ENCODE data around the gene CHIT1.

Gene CHIT1

DNA sequence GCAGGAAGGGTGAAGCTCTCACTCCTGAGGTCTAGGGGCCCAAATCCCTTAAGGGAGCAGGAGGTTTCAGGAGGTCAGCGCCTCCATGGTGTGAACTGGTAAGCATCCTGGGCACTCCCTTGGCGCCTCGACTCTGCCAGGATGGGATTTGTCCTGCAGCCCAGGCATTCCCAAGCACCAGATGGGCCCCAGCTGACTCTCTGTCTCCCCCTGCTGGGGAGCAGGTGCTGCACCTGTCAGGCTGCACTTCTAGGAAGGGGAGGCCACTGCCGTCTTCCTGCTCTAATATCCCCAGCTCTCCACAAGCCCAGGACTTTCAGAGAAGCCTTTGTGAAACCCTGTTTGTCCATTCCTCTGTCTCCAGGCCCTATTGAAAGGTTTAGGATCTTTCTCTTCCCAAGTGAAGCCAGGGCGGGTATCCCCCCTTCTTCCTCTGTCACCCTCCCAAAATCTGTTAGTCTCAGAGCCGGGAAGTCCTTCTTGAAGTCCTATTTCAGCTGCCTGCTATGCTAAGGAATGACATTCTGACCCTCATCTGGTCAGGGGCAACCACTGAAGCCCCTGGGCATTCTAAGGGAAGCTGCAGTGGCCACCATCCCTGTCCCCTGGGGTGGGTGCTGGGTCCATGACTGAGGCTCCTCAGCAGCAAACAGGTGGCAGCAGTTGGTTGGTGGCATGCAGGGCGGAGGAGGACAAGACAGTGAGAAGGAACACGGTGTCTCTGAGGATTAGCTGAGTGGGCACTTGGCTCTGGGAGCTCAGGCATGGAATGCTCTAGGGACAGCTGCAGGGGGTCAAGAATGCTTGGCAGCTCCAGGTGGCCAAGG is 57.1 kb downstream of the CHIT1 start:
- DNase-seq (ENCODE audit: extremely low read depth, low read depth) = no peak
- TF ChIP-seq, protein P1, sequence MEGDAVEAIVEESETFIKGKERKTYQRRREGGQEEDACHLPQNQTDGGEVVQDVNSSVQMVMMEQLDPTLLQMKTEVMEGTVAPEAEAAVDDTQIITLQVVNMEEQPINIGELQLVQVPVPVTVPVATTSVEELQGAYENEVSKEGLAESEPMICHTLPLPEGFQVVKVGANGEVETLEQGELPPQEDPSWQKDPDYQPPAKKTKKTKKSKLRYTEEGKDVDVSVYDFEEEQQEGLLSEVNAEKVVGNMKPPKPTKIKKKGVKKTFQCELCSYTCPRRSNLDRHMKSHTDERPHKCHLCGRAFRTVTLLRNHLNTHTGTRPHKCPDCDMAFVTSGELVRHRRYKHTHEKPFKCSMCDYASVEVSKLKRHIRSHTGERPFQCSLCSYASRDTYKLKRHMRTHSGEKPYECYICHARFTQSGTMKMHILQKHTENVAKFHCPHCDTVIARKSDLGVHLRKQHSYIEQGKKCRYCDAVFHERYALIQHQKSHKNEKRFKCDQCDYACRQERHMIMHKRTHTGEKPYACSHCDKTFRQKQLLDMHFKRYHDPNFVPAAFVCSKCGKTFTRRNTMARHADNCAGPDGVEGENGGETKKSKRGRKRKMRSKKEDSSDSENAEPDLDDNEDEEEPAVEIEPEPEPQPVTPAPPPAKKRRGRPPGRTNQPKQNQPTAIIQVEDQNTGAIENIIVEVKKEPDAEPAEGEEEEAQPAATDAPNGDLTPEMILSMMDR (IDR thresholded peaks at IDR 0.05; ENCODE audit: low read depth, low read length) = peak; percentile 93

DNA sequence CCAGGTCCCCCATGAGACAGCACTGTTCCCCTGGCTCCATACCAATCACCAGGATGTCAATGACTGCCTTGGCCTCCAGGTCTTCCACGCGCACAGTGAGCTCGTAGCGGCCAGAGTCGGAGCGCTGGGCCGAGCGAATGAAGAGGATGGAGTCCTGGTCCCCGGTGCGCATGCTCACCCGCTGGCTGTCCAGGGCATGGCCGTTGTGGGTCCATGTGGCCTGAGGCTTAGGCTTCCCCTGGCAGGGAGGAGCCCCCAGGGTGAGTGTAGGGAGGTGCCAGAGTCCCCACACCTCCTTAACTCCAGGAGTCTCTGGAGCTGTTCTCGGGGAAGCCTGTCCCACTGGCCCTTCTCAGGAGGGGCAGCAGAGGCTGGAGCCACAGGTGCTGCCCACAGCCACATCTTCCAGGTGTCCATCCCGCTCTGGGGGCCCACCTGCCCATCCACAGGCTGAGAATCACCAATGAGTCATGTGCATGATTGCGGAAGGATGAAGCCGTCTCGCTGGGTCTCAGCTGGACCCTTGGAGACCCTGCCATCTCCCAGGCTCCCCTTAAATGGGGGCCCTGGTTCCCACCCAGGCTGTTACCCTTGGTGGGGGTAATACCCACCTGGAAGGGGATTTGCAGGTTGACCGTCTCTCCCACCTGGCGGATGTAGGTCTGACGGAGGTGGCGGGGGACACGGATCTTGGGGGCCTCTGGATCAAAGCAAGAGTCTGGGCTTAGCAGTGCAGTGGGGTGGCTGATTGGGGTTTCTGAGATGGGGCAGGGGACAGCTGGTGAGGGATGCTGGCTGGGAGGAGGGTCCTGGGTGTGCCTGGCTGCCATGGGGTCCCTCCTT is 57.9 kb downstream of the CHIT1 start:
- DNase-seq (ENCODE audit: extremely low read depth, low read depth) = no peak
- TF ChIP-seq, protein P1 (IDR thresholded peaks at IDR 0.05; ENCODE audit: low read depth, low read length) = no peak

DNA sequence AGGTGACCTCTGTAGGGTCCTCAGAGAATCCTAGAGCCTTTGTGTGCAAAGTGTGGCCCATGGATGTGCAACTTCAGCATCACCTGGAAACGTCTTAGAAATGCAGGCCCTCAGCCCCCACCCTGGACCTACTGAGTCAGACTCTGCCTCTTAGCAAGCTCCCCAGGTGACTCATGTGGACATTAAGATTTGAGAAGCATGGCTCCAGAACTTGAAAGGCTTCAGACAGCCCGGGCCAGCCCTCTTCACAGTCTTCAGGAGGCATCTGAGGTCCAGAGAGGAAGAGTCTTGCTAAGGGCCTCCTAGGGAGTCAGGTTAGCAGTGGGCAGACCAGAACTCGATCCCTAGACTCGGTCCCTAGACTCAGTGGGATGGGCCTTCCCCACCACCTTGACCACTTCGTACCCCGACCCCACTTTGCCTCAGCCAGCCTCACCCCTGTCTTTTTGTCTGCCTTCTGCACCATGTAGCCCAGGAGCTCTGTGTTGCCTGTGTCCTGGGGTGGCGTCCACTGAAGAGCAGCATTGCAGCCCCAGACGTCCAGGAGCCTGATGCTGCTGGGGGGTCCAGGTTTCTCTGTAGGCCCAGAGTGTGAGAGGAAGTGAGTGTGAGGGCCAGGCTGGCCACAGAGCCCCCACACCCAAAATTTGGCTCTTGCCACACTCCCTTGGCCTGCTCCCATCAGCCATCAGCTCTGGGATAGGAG is 58.7 kb downstream of the CHIT1 start:
- no peak for DNase-seq (ENCODE audit: extremely low read depth, low read depth)
- TF ChIP-seq, protein P1 (IDR thresholded peaks at IDR 0.05; ENCODE audit: low read depth, low read length) = no peak

DNA sequence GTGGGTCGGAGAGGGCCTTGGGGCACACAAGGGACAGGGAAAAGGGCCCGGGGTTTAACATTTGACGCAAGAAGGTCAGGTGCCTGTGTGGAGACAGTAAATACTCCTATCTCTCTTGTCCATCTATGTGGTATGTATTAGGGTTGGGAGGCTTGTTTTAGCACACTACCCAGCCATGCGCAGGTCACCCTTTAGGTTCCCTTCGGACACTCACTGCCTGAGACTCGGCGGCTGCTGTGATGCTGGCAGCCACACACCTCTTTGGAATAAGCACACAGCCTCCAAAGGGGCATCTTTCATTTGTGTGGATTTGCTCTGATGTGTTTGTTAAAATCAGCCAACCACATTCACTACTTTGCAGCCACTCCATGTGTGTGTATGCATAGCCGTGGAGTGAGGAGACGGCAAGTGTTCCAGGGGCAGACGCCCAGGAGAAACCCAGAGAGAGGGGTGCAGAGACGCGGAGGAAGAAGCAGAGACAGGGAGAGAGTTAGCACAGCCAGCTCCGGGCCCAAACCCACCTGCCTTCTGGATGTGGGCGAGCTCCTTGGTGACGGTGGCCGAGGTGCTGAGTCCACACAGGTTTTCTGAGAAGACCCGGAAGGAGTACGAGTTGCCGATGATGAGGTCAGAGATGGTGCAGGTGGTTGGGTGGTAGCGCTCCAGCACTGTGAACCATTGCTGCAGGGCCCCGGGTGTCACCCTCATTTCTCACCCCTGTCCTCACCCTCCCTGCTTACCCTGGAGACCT is 59.5 kb downstream of the CHIT1 start:
- DNase-seq (ENCODE audit: extremely low read depth, low read depth) = no peak
- TF ChIP-seq, protein P1 (IDR thresholded peaks at IDR 0.05; ENCODE audit: low read depth, low read length) = no peak

DNA sequence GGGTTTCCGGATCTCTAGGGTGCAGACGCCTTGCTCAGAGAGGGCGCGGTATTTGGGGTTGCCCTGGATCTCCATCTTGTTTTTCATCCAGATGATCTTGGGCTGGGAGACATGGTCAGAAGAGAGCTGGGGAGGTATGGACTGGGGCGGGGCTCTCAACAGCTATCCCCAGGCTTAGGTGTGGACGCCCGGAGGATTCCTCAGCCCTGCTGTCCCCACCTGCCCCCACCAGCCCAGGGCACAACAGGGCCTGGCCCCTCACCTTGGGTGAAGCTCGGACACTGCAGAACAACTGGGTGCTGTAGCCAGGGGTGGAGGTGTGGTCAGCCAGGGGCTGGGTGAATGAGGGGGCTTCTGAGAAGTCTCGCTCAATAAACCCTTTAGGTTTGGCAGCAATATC is 60.5 kb downstream of the CHIT1 start:
- TF ChIP-seq, protein P1 (IDR thresholded peaks at IDR 0.05; ENCODE audit: low read depth, low read length) = no peak
- DNase-seq (ENCODE audit: extremely low read depth, low read depth) = no peak

DNA sequence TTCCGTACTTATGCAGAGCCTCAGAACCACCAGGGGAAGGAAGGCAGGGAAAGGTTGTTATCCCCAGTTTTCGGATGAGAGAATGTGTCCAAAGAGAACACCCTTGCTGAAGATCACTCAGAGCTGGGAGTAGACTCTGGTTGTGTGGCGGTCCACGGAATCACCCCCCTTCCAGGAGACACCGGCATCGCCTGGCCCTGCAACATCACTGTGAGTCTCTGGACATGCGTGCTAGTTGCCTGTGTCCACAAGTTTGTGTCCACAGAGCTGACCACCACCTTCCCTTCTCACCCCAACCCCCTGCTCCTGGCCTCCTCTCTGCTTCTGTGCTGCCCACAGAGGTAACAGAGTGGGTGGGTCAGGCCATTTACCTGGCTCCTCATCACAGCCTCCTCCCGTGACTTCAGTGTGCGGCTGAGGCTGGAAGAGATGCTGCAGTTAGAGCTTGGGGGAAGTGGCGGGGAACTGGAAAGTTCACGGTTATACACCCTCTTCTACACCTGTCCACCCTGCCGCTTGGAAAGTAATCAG is 61.2 kb downstream of the CHIT1 start:
- DNase-seq (ENCODE audit: extremely low read depth, low read depth) = no peak
- TF ChIP-seq, protein P1 (IDR thresholded peaks at IDR 0.05; ENCODE audit: low read depth, low read length) = no peak
